Activated CD4-positive, CD25-positive, alpha-beta regulatory T cell (primary cell): Measurements from ENCODE around the gene NFASC.

Experiments
- DNase-seq, 4 experiments: peaks; one replicate each; lab custom pipeline; 2025; lab: John Stamatoyannopoulos, UW

The NFASC gene

GRCh38 chr1:205041998-205042910 lies 171.6 kb downstream of the NFASC start:
- no peak for DNase-seq

GRCh38 chr1:205042911-205043806 lies 172.5 kb downstream of the NFASC start, which contains the start of gene CNTN2:
Gene CNTN2 (plus strand): TSS chr1:205043212. CDS start chr1:205053186, 9,974 bp downstream.
- no peak for DNase-seq

GRCh38 chr1:205043866-205044265 lies 173.2 kb downstream of the NFASC start:
- no peak for DNase-seq

- DNase-seq, result no peak
Measured at GRCh38 chr1:205044741-205045140, 174.1 kb downstream of the NFASC start.

GRCh38 chr1:205045146-205045545 lies 174.5 kb downstream of the NFASC start:
- DNase-seq, result no peak

- no peak for DNase-seq
Measured at GRCh38 chr1:205046870-205047269, 176.2 kb downstream of the NFASC start.

- no peak for DNase-seq
Measured at GRCh38 chr1:205047764-205048231, 177.1 kb downstream of the NFASC start.

- no peak for DNase-seq
Measured at GRCh38 chr1:205048382-205048781, 177.7 kb downstream of the NFASC start.

- no peak for DNase-seq
Measured at GRCh38 chr1:205049479-205049878, 178.8 kb downstream of the NFASC start.

- DNase-seq, result no peak
Measured at GRCh38 chr1:205052690-205053089, 182.0 kb downstream of the NFASC start.

- no peak for DNase-seq
Measured at GRCh38 chr1:205053296-205053695, 182.6 kb downstream of the NFASC start.

- no peak for DNase-seq
Measured at GRCh38 chr1:205054013-205054412, 183.4 kb downstream of the NFASC start.

GRCh38 chr1:205056188-205056611 lies 185.5 kb downstream of the NFASC start:
- no peak for DNase-seq

GRCh38 chr1:205056956-205057568 lies 186.4 kb downstream of the NFASC start:
- no peak for DNase-seq

GRCh38 chr1:205057808-205058575 lies 187.3 kb downstream of the NFASC start:
- no peak for DNase-seq

GRCh38 chr1:205058853-205059252 lies 188.2 kb downstream of the NFASC start:
- no peak for DNase-seq

GRCh38 chr1:205059660-205060059 lies 189.0 kb downstream of the NFASC start:
- DNase-seq, result no peak

GRCh38 chr1:205060746-205061145 lies 190.1 kb downstream of the NFASC start:
- no peak for DNase-seq

GRCh38 chr1:205061227-205061626 lies 190.6 kb downstream of the NFASC start:
- no peak for DNase-seq

- peak; percentile 36 to 58 (median 42) for DNase-seq
Measured at GRCh38 chr1:205061665-205062069, 191.0 kb downstream of the NFASC start.

GRCh38 chr1:205062319-205062718 lies 191.7 kb downstream of the NFASC start:
- DNase-seq, result no peak
